KMS-11 (cell line): ENCODE data around the gene VGLL3.
"Not testable (repeated sequence)": the region's sequence is repeated elsewhere in the genome, so short reads cannot be mapped to it uniquely, and the experiment has no call there.

Source experiments
- H2AFZ ChIP-seq: fragments of 200-600 bp; sonication (generic); 2 replicates; pipeline ENCODE4 v1.6.1; 2016; ENCODE audit warnings: antibody characterized with exemption, mixed run types, low read depth
- H3K27ac ChIP-seq: fragments of 200-600 bp; sonication (generic); 2 replicates; pipeline ENCODE4 v1.6.1; 2016; ENCODE audit warnings: mild to moderate bottlenecking, mixed run types
- H3K27me3 ChIP-seq: fragments of 200-600 bp; sonication (generic); 2 replicates; pipeline ENCODE4 v1.6.1; 2017; ENCODE audit warnings: mild to moderate bottlenecking, low read depth, mixed run types, moderate library complexity; ENCODE audit not compliant: insufficient read depth
- H3K36me3 ChIP-seq: fragments of 200-600 bp; sonication (generic); 2 replicates; pipeline ENCODE4 v1.6.1; 2017; ENCODE audit warnings: mild to moderate bottlenecking, mixed run types; ENCODE audit not compliant: insufficient read depth
- H3K4me1 ChIP-seq: fragments of 200-600 bp; sonication (generic); 2 replicates; pipeline ENCODE4 v1.6.1; 2016; ENCODE audit warnings: mild to moderate bottlenecking, low read depth, mixed run types; ENCODE audit not compliant: poor library complexity, severe bottlenecking
- H3K4me2 ChIP-seq: fragments of 200-600 bp; sonication (generic); 2 replicates; pipeline ENCODE4 v1.7.0; 2016; ENCODE audit warnings: mild to moderate bottlenecking, mixed run types
- H3K4me3 ChIP-seq: fragments of 200-600 bp; sonication (generic); IDR thresholded peaks from 2 replicates; pipeline ENCODE4 v1.6.1; 2017; ENCODE audit warnings: low read depth, low read length, mixed read lengths; ENCODE audit not compliant: insufficient read depth
- H3K79me2 ChIP-seq: fragments of 200-600 bp; sonication (generic); 2 replicates; pipeline ENCODE4 v1.6.1; 2016; ENCODE audit warnings: low read depth, mixed run types; ENCODE audit not compliant: insufficient read depth
- H3K9ac ChIP-seq: fragments of 200-600 bp; sonication (generic); 2 replicates; pipeline ENCODE4 v1.6.1; 2016; ENCODE audit warnings: mild to moderate bottlenecking, mixed run types
- H4K20me1 ChIP-seq: fragments of 200-600 bp; sonication (generic); 2 replicates; pipeline ENCODE4 v1.6.1; 2016; ENCODE audit warnings: mild to moderate bottlenecking, mixed run types; ENCODE audit not compliant: insufficient read depth
- CTCF ChIP-seq: fragments of 200-600 bp; sonication (generic); conservative IDR thresholded peaks from 2 replicates; pipeline ENCODE4 v1.6.1; 2017; ENCODE audit warnings: low read depth, mild to moderate bottlenecking, antibody characterized with exemption, low read length, moderate library complexity, mixed read lengths

The VGLL3 gene

DNA sequence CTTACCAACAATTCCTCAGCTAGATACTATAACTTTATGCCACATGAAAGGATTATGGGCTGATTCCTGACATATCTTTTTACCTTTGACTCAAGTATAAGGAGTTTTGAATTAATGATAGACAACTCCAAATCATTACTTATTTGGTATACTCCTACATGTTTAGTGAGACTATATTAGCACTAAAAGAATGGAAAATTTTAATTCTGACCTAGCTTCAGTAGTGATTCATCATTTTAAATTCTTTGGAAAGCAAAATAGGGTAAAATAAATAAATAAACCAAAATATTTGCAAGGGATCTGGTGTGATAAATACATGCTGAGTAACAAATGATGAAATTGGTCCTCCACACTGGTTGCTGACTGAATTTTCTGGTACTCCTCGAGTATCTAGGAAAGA is 42.3 kb upstream of the VGLL3 start:
- TF ChIP-seq CTCF: no peak
- H3K9ac ChIP-seq: no peak overlapping the region

GRCh38 chr3:87025661-87026645 is 35.0 kb upstream of the VGLL3 start:
- no peak overlapping the region for H2AFZ ChIP-seq
- H3K36me3 ChIP-seq: no peaks in the 10 kb centered on the region
- H3K27me3 ChIP-seq: no peaks in the 10 kb centered on the region
- no peaks in the 10 kb centered on the region for H3K4me1 ChIP-seq
- H3K4me3 ChIP-seq: no peak overlapping the region
- no peak overlapping the region for H3K9ac ChIP-seq
- no peak for TF ChIP-seq CTCF
- H3K79me2 ChIP-seq: no peaks in the 10 kb centered on the region
- no peaks in the 10 kb centered on the region for H4K20me1 ChIP-seq
- no peak overlapping the region for H3K4me2 ChIP-seq
- H3K27ac ChIP-seq: no peak overlapping the region

More for the DNA sequence above, 42.3 kb upstream of the VGLL3 start:
- no peak overlapping the region for H3K4me2 ChIP-seq
- no peaks in the 10 kb centered on the region for H4K20me1 ChIP-seq
- H3K27me3 ChIP-seq: no peaks in the 10 kb centered on the region
- no peaks in the 10 kb centered on the region for H3K4me1 ChIP-seq
- no peak overlapping the region for H3K27ac ChIP-seq
- H3K36me3 ChIP-seq: no peaks in the 10 kb centered on the region
- H3K79me2 ChIP-seq: no peaks in the 10 kb centered on the region
- no peak overlapping the region for H2AFZ ChIP-seq
- no peak overlapping the region for H3K4me3 ChIP-seq

DNA sequence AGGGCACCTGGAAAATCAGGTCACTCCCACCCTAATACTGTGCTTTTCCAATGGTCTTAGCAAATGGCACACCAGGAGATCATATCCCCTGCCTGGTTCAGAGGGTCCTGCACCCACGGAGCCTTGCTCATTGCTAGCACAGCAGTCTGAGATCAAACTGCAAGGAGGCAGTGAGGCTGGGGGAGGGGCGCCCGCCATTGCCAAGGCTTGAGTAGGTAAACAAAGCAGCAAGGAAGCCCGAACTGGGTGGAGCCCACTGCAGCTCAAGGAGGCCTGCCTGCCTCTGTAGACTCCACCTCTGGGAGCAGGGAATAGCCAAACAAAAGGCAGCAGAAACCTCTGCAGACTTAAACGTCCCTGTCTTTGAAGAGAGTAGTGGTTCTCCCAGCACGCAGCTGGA is 26.4 kb upstream of the VGLL3 start:
- H3K4me2 ChIP-seq, H3K27ac ChIP-seq, H3K4me1 ChIP-seq, H3K79me2 ChIP-seq, H3K36me3 ChIP-seq, H3K9ac ChIP-seq, H3K27me3 ChIP-seq, H3K4me3 ChIP-seq, H4K20me1 ChIP-seq, H2AFZ ChIP-seq: not testable (repeated sequence)

DNA sequence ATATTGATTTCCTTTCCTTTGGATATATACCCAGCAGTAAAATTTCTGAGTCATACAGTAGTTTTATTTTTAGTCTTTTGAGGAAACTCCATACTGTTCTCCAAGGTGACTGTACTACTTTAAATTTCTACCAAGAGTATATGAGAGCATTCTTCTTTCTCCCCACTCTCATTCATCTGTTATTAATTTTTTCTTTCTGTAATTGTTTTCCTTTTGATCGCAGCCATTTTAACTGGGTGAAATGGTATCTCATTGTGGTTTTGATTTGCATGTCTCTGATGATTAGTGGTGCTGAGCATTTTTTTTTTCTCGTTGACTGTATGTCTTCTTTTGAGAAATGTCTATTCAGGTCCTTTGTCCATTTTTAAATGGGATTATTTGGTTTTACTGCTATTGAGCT is 18.3 kb upstream of the VGLL3 start:
- Histone ChIP-seq H3K36me3 (no peaks in the 10 kb centered on the region), H3K9ac (no peak overlapping the region), H3K79me2 (no peaks in the 10 kb centered on the region), H2AFZ (no peak overlapping the region), H3K4me1 (no peaks in the 10 kb centered on the region), H4K20me1 (no peaks in the 10 kb centered on the region), H3K4me2 (no peak overlapping the region), H3K27ac (no peak overlapping the region), H3K27me3 (no peaks in the 10 kb centered on the region), H3K4me3 (no peak overlapping the region)
- no peak for TF ChIP-seq CTCF

DNA sequence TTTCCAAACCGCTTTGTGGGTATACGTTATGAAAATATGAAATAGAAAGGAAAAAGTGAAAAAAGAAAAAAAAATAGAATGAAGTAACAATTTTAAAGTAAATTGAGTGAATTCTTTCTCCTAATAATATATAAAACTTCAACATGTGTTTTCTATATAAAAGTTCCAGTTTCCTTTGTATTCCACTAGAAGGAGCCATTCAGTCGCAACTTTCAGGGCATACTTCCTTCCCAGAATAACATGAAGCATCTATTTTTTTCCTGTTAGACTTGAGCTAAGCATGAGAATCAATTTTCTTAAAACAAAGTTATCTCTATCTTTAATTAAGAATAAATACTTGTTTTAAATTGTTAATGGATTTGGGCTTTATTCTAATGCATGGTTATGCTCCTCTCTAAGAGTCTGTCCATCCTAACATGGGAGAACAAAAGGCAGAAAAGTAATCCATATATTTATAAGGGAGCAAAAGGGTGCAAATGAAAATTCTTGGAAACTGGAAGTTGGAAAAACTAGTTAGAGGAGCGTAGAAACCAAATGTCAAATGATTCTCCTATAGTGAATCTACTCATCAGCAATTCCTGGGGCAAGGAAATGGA is 16.0 kb upstream of the VGLL3 start:
- H3K4me2 ChIP-seq: no peak overlapping the region

More for the DNA sequence above, 16.0 kb upstream of the VGLL3 start:
- H3K4me3 ChIP-seq: no peak overlapping the region
- H4K20me1 ChIP-seq: no peaks in the 10 kb centered on the region
- H3K9ac ChIP-seq: no peak overlapping the region
- TF ChIP-seq CTCF: no peak
- no peaks in the 10 kb centered on the region for H3K4me1 ChIP-seq
- no peaks in the 10 kb centered on the region for H3K27me3 ChIP-seq
- no peak overlapping the region for H2AFZ ChIP-seq
- H3K79me2 ChIP-seq: no peaks in the 10 kb centered on the region
- H3K36me3 ChIP-seq: no peaks in the 10 kb centered on the region
- no peak overlapping the region for H3K27ac ChIP-seq
